CD4-positive, alpha-beta T cell treated with Interleukin-2 at 100 ng/mL for 4 hours (primary cell): ENCODE measurements around the gene RRP1.
A peak's percentile ranks its signal among the peaks of the same experiment; 100 is the strongest.

Experiments
- DNase-seq: peaks from one replicate; pipeline ENCODE4 v3.0.0-alpha.2; 2020; ENCODE audit warnings: low spot score

Gene RRP1

GRCh38 chr21:43801006-43801783 is 11.8 kb downstream of the RRP1 start:
- DNase-seq = no peak

DNA sequence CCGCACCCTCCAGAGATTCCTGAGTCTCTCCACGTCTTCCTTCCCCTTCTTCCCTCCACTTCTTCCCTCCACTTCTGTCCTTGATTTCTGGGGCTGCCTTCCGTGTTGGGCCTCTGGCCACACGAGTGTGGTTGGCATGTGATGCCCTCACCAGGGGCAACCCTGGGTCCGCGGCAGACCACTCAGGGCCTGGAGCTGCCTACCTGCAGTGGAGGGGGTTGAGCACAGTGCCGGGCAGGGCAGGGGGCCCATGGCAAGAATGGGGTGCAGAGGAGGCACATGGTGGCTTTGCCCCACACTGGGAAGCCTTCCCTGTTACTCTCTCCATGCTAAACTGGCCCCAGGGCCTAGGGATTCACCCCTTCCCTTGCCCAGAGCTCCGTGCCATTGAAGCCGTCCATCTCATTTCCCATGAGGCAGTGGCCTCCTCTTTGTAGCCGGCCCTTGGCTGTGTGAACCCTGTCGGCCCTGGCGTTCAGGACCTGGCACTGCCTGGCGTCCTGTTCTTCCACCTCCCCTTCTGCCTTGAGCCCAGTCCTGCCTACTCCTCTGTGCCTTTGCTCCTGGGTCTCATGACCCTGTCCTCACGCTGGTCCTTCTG is 13.4 kb downstream of the RRP1 start:
- DNase-seq = no peak

GRCh38 chr21:43803558-43804300 is 14.4 kb downstream of the RRP1 start:
- no peak for DNase-seq

- DNase-seq = no peak
Measured at GRCh38 chr21:43805275-43805800, 16.0 kb downstream of the RRP1 start.

- no peak for DNase-seq
Measured at GRCh38 chr21:43806017-43806710, 16.8 kb downstream of the RRP1 start.

- DNase-seq = no peak
Measured at GRCh38 chr21:43808367-43808766, 19.0 kb downstream of the RRP1 start.

- no peak for DNase-seq
Measured at GRCh38 chr21:43808832-43809251, 19.5 kb downstream of the RRP1 start.

- no peak for DNase-seq
Measured at GRCh38 chr21:43809346-43809799, 20.0 kb downstream of the RRP1 start.

GRCh38 chr21:43809853-43810504 is 20.6 kb downstream of the RRP1 start:
- DNase-seq = no peak

GRCh38 chr21:43810505-43811261 is 21.3 kb downstream of the RRP1 start:
- DNase-seq = peak; percentile 87

DNA sequence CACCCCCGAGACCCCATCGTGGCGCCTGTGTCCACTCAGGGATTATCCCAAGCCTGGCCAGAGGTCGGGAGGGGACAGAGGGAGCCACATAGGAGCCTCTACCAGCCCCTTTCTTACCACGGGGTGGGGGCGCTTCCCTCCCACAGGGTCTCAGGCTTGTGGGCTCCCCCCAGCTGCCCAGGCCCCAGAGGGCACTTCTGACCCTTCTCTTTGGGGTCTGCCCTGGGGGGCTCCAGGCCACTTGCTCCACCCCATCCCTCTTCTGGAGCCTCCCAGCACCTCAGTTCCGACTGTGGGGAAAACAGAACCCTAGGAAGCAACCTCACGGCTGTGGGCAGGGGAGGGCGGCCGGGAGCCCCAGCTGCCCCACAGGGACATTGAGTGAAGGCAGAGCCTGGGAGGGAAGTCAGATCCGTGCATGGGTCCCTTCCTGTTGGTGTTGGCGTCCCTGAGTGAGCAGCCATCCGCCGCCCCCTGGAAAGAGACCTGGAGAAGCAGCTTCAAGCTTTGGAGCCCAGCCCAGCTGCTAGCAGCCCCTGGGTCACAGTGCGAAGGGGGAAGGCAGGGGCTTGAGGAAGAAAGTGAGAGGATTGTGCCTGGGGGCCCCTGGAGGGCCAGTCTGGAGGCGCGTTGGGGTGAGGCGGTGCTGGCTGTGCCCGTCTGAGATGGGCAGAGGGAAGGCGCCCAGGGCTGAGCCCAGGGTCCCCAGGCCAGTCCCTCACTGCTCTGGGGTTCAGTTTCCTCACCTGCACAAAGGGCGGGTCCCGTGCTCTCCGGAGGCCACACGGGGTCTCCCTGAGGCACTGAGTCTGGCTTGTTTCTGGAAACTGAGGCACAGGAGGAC is 22.1 kb downstream of the RRP1 start:
- DNase-seq = no peak

DNA sequence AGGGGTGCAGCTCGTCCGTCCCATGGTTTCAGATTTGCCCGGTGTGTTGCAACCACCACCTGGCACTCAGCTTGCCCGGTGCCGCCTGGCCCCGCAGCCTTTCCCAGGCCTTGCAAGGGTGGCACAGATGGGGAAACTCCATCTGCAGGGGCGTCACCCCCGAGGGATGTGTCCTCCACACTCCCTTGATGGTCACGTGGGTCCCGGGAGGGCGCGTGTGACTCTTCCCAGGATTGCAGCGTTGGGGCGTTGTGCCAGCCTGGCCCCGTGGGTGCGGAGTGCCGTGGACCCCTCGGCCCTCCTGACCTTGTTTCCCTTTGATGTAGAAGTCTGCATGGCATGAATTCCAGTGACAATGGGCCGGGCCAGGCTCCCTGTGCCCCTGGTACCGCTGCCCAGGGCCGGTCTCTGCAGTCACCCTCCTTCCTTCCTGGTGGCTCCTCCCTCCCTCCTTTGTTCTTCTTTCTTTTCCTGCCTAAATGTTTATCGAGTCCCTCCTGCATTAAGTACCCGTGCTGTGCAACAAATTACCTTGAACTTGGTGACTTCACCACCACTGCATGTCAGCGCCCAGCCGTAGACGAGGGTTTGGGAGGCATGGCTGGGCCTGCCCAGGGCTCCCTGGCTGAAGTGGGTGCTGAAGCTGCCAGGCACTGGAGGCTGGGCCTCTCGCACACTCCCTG is 22.9 kb downstream of the RRP1 start:
- DNase-seq = no peak

DNA sequence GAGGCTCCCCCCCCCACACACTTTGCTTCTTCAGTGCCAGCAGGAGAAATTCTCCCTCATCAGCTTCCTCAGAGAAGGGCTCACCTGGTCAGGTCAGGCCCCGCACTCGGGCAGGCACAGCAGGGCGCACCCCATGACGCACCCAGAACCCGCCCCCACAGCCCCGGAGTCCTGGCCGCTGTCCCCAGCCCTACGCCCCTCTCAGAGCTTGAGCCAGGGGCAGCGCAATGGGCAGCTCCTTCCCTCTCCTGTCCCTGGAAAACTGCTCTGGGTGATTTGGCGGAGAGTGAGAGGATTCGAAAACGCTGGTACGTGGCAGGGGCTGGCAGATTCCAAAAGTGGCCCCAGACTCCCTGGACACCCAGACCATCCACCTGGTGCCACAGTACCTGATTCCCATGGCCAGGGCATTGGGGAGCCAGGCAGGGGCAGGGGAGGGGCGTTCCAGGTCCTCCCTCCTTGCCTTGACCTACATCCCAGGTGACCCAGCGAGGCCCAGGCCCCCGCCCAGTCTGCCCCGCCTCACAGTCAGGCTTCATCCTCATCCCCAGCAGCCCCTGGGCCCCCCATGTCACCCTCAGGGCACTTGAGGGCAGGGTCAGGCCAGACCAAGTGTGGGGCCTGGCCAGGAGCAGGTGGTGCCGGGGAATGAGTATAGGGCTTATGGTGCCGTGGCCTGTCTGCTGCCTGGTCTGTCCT is 23.7 kb downstream of the RRP1 start:
- DNase-seq = no peak

- no peak for DNase-seq
Measured at GRCh38 chr21:43813656-43813980, 24.2 kb downstream of the RRP1 start.

DNA sequence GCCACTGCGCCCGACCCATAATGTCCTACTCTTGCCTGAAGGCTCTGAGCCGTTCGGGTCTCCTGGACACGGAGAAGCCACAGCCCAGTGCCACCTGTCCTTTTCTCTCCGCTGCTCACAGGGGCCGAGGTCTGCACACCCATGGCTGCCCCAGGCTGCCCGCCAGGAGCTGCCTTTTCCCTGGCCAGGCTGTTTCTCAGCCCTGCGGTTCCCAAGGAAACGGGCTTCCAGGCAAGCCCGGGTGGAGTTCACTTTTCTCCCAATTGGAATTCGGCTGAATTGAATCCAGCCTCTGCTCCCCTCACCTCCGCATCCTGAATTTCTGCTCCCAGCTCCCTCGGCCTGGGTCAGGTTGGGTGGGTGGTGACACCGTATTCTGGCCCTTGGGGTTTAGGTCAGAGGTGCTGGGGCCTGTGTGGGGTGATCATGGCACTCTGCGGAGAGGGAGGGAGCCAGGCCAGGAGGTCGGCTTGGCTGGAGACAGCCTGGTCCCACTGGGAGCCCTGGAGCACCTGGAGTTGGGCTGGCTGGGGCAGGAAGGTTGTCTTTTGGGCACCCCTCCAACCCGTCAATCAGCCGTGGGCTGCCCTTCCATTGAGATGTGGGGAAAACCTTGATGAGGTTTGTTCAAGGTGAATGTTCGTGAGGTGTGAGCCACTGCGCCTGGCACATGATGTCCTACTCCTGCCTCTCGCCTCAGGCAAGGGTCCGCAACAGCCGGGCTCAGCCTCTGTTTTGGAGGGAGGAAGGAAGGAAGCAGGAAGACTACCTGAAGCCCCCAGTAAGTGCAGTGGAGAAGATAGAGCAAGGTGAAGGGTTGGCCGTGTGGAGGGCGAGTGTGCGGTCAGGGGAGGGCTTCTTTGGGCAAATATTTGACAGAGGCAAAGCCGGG is 25.1 kb downstream of the RRP1 start:
- DNase-seq = no peak

DNA sequence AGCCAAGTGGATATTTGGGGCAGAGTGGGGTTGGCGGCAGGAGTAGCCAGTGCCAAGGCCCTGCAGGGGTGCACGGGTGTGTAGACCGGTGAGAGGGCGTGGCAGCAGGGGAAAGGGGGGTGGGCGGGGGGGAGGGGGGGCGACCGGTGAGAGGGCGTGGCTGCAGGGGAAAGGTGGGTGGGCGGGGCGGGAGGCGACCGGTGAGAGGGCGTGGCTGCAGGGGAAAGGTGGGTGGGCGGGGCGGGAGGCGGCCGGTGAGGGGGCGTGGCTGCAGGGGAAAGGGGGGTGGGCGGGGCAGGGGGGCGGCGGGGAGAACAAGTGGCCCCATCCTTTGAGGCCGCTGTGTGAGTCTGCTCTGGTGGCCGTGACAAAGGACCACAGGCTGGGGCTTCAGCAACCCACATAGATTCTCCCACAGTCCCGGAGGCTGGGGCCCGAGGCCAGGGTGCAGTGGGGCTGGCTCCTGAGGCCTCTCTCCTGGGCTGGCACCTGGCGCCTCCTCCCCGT is 25.8 kb downstream of the RRP1 start:
- no peak for DNase-seq

- DNase-seq = no peak
Measured at GRCh38 chr21:43815991-43816390, 26.6 kb downstream of the RRP1 start.
